Type B pancreatic cell (in vitro differentiated cells): Measurements from ENCODE around the gene TP53BP1. TPM values are rescaled to one million over a fixed set of nuclear protein-coding genes. Genes with fewer than 3 reads are reported as not detected.

Experiments used
- DNase-seq: peaks from one replicate; pipeline ENCODE4 v3.0.0; 2021; ENCODE audit warnings: mixed read lengths; ENCODE audit not compliant: unreplicated experiment; ENCODE audit errors: extremely low spot score
- H3K27ac Mint-ChIP-seq: 2 replicates; pipeline ENCODE4 v1.8.0; 2021; ENCODE audit warnings: mild to moderate bottlenecking, mixed read lengths
- H3K27me3 Mint-ChIP-seq: 2 replicates; pipeline ENCODE4 v1.8.0; 2021; ENCODE audit warnings: mixed read lengths
- H3K36me3 Mint-ChIP-seq: 2 replicates; pipeline ENCODE4 v1.8.0; 2021; ENCODE audit warnings: mixed read lengths
- H3K4me1 Mint-ChIP-seq: one replicate; pipeline ENCODE4 v1.8.0; 2021; ENCODE audit warnings: mixed read lengths; ENCODE audit not compliant: unreplicated experiment
- H3K4me3 Mint-ChIP-seq: 2 replicates; pipeline ENCODE4 v1.8.0; 2021; ENCODE audit warnings: mild to moderate bottlenecking, mixed read lengths
- H3K9me3 Mint-ChIP-seq: 2 replicates; pipeline ENCODE4 v1.8.0; 2021; ENCODE audit warnings: mixed read lengths
- CTCF ChIP-seq: fragments of 200-600 bp; sonication (generic); conservative IDR thresholded peaks from 2 replicates; pipeline ENCODE4 v1.5.0; 2021; ENCODE audit warnings: antibody characterized with exemption, mild to moderate bottlenecking
- total RNA-seq: library from RNA; stranded (reverse); gene quantifications from 2 replicates; pipeline ENCODE4 v1.2.1, GENCODE V29; 2021; ENCODE audit warnings: low replicate concordance

TP53BP1 gene
- total RNA-seq, 1 donor from 2014 or later = 101 TPM

DNA sequence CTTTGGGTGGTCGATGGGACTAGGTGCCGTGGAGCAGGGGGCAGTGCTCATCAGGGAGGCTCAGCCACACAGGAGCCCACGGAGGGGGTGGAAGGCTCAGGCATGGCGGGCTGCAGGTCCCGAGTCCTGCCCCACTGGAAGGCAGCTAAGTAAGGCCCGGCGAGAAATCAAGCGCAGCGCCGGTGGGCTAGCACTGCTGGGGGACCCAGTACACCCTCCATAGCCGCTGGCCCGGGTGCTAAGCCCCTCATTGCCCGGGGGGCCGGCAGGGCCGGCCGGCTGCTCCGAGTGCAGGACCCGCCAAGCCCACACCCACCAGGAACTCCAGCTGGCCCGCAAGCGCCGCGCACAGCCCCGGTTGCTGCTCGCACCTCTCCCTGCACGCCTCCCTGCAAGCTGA, 19.1 kb downstream of the TP53BP1 start:
- Mint-ChIP-seq H3K4me1 (no peaks in the 10 kb centered on the region), H3K9me3 (no peaks in the 10 kb centered on the region), H3K36me3 (peaks cover 46% of the 10 kb centered on the region)

GRCh38 chr15:43471975-43472374, 21.0 kb downstream of the TP53BP1 start:
- no peak overlapping the region for H3K27ac Mint-ChIP-seq
- no peaks in the 10 kb centered on the region for H3K27me3 Mint-ChIP-seq
- no peak overlapping the region for H3K4me3 Mint-ChIP-seq
- no peaks in the 10 kb centered on the region for H3K4me1 Mint-ChIP-seq
- TF ChIP-seq CTCF = no peak
- peaks cover 35% of the 10 kb centered on the region for H3K36me3 Mint-ChIP-seq
- no peaks in the 10 kb centered on the region for H3K9me3 Mint-ChIP-seq
- DNase-seq = no peak

More for the DNA sequence above, 19.1 kb downstream of the TP53BP1 start:
- Mint-ChIP-seq H3K4me3 (no peak overlapping the region), H3K27me3 (no peaks in the 10 kb centered on the region), H3K27ac (no peak overlapping the region)
- no peak for DNase-seq
- TF ChIP-seq CTCF = no peak

GRCh38 chr15:43469867-43470266, 23.1 kb downstream of the TP53BP1 start:
- Mint-ChIP-seq H3K9me3 (no peaks in the 10 kb centered on the region), H3K27ac (no peak overlapping the region), H3K36me3 (peaks cover 35% of the 10 kb centered on the region), H3K27me3 (no peaks in the 10 kb centered on the region), H3K4me1 (no peaks in the 10 kb centered on the region), H3K4me3 (no peak overlapping the region)
- DNase-seq = no peak
- TF ChIP-seq CTCF = no peak

- DNase-seq = no peak
- H3K4me1 Mint-ChIP-seq = no peaks in the 10 kb centered on the region
- H3K27me3 Mint-ChIP-seq = no peaks in the 10 kb centered on the region
- no peak for TF ChIP-seq CTCF
- H3K9me3 Mint-ChIP-seq = no peaks in the 10 kb centered on the region
- no peak overlapping the region for H3K4me3 Mint-ChIP-seq
- no peak overlapping the region for H3K27ac Mint-ChIP-seq
- H3K36me3 Mint-ChIP-seq = peaks cover 24% of the 10 kb centered on the region
Observed at GRCh38 chr15:43465100-43465499, 27.9 kb downstream of the TP53BP1 start.

GRCh38 chr15:43463998-43464397, 29.0 kb downstream of the TP53BP1 start:
- Mint-ChIP-seq H3K4me1 (no peaks in the 10 kb centered on the region), H3K36me3 (peaks cover 20% of the 10 kb centered on the region), H3K4me3 (no peak overlapping the region), H3K9me3 (no peaks in the 10 kb centered on the region), H3K27me3 (no peaks in the 10 kb centered on the region), H3K27ac (no peak overlapping the region)
- DNase-seq = no peak
- TF ChIP-seq CTCF = no peak

DNA sequence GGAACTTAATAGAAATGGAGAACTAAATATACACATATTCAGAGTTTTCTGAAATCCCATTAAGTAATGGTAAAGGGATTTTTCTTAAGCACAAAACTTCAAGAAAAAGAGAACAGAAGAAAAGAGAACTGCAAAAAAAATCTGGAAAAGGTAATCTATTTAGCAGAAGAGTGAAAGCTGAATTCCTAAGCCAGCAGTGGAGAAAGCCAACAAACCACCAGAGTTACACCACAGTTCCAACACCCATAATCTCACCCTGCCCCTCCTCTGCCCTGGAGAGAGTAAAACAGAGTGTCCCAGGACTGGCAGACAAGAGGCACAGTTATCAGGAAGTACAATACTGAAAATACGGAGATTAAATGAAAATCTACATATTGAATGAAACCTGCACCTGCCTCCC, 29.4 kb downstream of the TP53BP1 start:
- no peak overlapping the region for H3K27ac Mint-ChIP-seq
- no peaks in the 10 kb centered on the region for H3K27me3 Mint-ChIP-seq
- H3K4me1 Mint-ChIP-seq = no peaks in the 10 kb centered on the region
- H3K36me3 Mint-ChIP-seq = peaks cover 20% of the 10 kb centered on the region
- H3K4me3 Mint-ChIP-seq = no peak overlapping the region
- no peak for DNase-seq
- no peak for TF ChIP-seq CTCF
- H3K9me3 Mint-ChIP-seq = no peaks in the 10 kb centered on the region
